H7 (cell line): ENCODE results near the gene FBXL7. TPM values are rescaled to one million over a fixed set of nuclear protein-coding genes. Genes with fewer than 3 reads are reported as not detected.

Experiments
- DNase-seq: peaks from one replicate; pipeline ENCODE4 v3.0.0; 2012
- H3K27me3 ChIP-seq: 2 replicates; pipeline ENCODE4 v1.6.0; 2011; ENCODE audit warnings: mild to moderate bottlenecking, low read length; ENCODE audit not compliant: control insufficient read depth, insufficient read depth
- H3K36me3 ChIP-seq: replicated peaks from 2 replicates; pipeline ENCODE4 v1.5.1; 2011; ENCODE audit warnings: low read length; ENCODE audit not compliant: control insufficient read depth, insufficient read depth
- H3K4me3 ChIP-seq: 2 replicates; pipeline ENCODE4 v1.5.1; 2011; ENCODE audit warnings: low read depth, mild to moderate bottlenecking, control low read depth, low read length, moderate library complexity; ENCODE audit not compliant: insufficient read depth
- total RNA-seq: library from RNA; depleted of rRNA; stranded (reverse); fragments of >200 nt; shearing (Covaris generic); gene quantifications from 2 replicates; pipeline ENCODE4 v1.2.3, GENCODE V29; 2014

Gene FBXL7
- total RNA-seq, 1 experiment from 2014 or later, result 7.5 TPM

DNA sequence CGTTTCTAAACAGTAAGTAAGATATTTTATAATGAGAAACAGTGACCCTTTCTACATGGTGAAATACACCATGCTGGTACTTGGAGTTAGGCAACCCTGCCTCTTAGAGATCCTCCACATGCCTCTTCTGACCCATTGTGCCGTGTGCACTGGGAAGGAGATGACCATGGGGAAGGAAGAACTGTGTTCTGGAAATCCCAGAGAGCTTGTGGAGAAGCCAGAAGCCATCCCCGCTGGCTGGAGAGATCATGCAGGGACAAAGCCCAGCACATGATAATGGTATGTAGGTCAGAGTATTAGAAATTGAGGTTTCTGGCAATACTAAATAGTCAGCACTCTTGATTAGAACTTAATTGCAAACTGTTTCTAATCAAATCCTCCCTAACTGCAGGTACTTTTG lies 307.3 kb downstream of the FBXL7 start:
- no peaks in the 10 kb centered on the region for H3K27me3 ChIP-seq
- no peak for DNase-seq
- no peaks in the 10 kb centered on the region for H3K36me3 ChIP-seq
- H3K4me3 ChIP-seq, result no peak overlapping the region

DNA sequence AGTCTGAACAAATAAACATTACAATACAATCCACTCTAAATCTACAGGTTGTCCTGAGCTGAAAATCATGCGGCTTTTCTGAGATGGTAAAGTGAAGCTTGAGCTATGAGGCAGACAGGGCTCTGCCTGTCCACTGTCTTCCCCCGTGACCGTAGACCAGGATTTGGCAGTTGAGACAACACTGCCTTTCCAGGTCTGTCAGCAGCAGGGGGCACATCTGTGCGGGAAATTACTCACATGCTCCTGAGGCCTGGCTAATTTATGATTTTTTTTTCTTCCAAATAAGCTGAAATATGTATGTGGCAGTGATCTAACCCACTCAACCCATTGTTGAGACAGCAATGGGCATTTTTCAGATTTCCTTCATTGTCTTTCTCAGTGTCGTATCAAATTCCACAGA lies 307.9 kb downstream of the FBXL7 start:
- Histone ChIP-seq H3K4me3 (no peak overlapping the region), H3K27me3 (no peaks in the 10 kb centered on the region), H3K36me3 (no peaks in the 10 kb centered on the region)
- no peak for DNase-seq

DNA sequence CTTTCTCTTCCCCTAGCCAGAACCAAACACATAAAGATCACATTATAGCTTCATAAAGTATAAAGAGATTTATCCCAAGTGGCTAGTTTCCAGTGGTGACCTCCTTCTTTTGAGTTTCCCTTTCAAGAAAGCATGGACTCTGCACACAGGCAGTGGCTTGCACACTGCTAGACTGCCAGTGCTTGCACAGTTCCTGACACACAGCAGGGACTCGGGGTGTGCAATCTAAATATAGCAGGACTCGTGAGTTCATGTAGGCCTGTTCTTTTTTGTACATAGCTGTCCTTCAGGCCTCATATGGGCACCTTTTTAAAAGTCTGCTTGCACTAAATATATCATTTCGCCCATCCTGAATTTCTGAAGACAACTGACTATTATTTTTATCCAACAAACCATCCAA lies 308.6 kb downstream of the FBXL7 start:
- no peak for DNase-seq
- no peaks in the 10 kb centered on the region for H3K27me3 ChIP-seq
- no peaks in the 10 kb centered on the region for H3K36me3 ChIP-seq
- H3K4me3 ChIP-seq, result no peak overlapping the region

DNA sequence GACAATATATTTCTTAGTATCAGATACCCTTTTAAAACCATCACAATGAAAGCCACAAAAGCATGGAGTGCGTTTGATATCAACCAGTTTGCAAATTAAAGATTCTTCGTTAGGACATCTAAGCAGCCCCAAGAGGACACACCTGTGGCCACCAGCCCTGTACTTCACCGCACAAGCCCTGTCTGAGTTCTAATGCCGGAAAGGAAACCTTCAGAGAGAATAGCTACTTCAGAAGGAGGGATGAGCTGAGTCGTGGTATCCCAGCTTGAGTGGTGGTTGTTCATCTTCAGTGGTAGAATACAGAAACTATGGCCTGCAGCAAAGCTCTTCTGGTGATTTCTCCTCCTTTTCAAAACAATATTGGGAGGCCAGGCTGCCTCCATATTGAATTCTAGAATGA lies 319.6 kb downstream of the FBXL7 start:
- no peak for DNase-seq
- H3K27me3 ChIP-seq, result no peaks in the 10 kb centered on the region

DNA sequence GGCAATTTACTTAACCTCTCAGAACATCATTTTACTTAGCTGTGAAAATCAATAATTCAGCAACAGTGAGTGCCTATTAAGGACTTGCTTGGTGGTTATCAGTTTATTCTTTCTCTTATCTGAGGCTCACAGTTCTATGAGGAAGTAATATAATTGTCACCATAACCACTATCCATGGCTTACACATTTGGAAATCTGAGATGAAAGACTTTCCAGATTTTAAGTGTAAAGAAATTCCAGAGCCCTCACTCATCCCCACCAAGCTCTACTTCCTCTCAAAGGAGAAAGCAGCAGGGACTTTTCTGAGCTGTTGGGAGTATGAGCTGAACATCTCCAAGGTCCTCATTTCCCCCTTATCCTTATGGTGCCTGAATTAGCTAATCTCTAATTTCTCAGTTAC lies 321.5 kb downstream of the FBXL7 start:
- no peak for DNase-seq
- no peak overlapping the region for H3K4me3 ChIP-seq
- H3K27me3 ChIP-seq, result no peaks in the 10 kb centered on the region
- H3K36me3 ChIP-seq, result no peaks in the 10 kb centered on the region

More for the DNA sequence above, 319.6 kb downstream of the FBXL7 start:
- Histone ChIP-seq H3K36me3 (no peaks in the 10 kb centered on the region), H3K4me3 (no peak overlapping the region)

DNA sequence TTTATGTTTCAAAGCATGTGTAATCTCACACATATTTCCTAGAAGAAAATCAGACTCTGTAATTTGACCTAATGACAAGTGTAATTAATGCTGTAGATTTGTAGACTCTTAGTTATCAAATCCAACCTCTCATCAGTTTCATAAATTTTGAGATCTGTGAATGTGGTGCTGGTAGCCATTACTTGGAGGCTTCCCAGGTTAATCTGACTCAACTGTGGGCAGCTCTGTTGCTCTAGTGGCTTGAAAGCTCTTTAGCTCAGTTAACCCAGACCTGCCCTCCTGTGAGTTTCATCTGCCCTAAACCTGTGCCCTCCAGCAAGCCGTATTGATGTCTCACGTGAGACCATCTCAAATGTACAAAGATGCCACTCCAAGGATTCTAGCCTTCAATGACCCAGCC lies 323.4 kb downstream of the FBXL7 start:
- Histone ChIP-seq H3K4me3 (no peak overlapping the region), H3K27me3 (no peaks in the 10 kb centered on the region), H3K36me3 (no peaks in the 10 kb centered on the region)
- no peak for DNase-seq

DNA sequence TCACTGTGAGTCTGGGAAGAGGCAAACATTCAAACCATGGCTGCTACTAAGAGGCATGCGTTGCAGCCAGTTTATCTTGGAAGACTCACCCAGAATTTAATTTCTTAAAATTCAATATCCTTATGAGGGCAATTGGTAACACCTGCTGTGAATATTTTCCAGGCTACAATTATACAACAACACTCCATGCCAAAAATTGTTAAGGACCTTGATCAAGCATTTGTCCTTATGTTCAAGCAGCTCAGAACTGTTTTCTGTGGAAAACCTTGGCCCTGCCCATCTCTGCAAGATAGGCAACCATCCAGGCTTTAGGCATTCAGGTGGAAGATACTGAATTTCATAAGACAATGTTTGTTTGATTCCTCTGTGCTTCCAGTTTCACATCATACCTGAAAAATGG lies 327.8 kb downstream of the FBXL7 start:
- H3K36me3 ChIP-seq, result no peaks in the 10 kb centered on the region
- no peak for DNase-seq
- H3K27me3 ChIP-seq, result no peaks in the 10 kb centered on the region
- H3K4me3 ChIP-seq, result no peak overlapping the region

DNA sequence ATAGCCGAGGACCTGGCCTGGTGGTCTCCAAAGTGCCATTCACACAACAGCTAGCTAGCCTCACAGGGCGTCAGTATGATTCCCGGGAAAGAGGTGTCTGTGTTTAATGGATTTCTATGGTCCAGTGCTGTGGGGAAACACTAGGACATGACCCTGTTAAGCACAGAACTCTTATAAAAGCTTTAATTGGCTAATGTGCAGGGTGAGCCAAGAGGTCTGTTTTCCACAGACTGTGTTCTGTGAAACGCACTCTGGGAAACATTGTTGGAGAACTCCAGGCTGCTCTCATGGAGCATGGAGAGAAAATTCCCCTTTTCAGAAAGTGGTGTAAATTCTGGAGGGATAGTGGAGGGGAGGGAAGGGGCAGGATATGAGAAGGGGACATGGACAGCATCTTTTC lies 331.4 kb downstream of the FBXL7 start:
- no peaks in the 10 kb centered on the region for H3K36me3 ChIP-seq
- no peak for DNase-seq
- no peaks in the 10 kb centered on the region for H3K27me3 ChIP-seq
- no peak overlapping the region for H3K4me3 ChIP-seq

DNA sequence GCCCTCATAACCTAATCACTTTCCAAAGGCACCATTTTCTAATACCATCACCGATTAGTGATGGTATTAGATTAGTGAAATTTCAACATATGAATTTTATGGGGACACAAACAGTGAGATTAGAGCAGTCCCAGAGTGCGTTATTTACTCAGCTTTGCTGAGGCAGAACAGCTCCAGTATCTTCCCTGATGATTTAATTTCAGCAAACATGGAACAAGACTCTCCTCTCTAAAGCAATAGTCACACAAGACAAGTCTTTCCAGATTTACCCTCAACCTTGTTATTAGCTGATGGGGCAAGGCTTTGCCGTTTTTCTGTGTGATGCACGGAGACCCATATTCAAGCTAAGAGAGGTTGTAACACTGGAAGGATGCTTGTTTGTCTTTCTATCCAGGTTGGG lies 333.4 kb downstream of the FBXL7 start:
- Histone ChIP-seq H3K27me3 (no peaks in the 10 kb centered on the region), H3K36me3 (no peaks in the 10 kb centered on the region)
- no peak for DNase-seq

DNA sequence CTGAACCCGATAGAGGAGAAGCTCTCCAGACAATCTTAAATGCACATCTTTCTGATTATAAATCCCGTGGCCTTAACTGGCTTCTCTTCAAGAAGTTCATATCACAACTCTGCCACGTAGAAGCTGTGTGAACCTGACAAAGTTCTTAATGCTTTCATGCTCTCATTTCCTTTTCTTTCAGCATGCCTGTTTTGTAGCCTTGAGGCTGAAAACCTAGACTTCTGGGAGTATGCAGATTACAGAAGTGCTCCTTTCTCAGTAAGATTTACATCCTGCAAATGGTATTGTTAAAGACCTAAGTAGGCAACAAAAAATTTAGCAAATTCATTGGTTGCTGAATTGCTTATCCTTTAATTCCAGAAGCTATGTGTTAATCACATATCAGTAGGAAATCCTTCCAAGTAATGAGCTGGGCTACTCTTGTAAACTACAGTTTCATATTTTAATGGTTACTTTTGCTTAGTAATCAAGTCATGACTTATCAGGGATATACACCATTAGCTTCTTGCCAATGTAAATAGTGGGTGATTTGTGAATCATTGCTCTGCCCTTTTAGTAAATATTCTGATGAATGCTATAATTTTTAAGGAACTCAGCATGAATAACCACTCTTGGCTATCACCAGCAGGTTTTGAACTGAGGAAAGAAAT lies 334.7 kb downstream of the FBXL7 start:
- Histone ChIP-seq H3K27me3 (no peaks in the 10 kb centered on the region), H3K36me3 (no peaks in the 10 kb centered on the region), H3K4me3 (no peak overlapping the region)
- no peak for DNase-seq

More for the DNA sequence above, 333.4 kb downstream of the FBXL7 start:
- no peak overlapping the region for H3K4me3 ChIP-seq

DNA sequence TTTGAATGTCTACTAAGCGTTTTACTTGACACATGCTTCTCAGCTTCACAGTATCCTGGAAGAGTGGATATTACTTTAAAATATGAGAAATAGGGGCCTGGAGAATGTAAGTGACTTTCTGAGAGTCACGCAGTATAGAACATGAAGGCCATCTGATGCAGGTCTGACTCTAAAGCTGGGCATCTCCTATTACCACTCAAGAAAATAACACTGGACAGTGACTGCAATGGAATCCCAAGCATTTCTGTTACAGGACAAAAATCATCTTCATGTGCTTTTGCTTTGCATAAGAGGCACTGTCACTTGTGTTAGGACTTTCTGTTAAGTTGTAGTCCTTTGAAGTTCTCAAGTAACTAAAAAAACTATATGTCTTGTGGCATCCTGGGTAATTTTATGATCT lies 335.5 kb downstream of the FBXL7 start:
- H3K36me3 ChIP-seq, result no peaks in the 10 kb centered on the region
- no peak overlapping the region for H3K4me3 ChIP-seq
- no peaks in the 10 kb centered on the region for H3K27me3 ChIP-seq
- no peak for DNase-seq

DNA sequence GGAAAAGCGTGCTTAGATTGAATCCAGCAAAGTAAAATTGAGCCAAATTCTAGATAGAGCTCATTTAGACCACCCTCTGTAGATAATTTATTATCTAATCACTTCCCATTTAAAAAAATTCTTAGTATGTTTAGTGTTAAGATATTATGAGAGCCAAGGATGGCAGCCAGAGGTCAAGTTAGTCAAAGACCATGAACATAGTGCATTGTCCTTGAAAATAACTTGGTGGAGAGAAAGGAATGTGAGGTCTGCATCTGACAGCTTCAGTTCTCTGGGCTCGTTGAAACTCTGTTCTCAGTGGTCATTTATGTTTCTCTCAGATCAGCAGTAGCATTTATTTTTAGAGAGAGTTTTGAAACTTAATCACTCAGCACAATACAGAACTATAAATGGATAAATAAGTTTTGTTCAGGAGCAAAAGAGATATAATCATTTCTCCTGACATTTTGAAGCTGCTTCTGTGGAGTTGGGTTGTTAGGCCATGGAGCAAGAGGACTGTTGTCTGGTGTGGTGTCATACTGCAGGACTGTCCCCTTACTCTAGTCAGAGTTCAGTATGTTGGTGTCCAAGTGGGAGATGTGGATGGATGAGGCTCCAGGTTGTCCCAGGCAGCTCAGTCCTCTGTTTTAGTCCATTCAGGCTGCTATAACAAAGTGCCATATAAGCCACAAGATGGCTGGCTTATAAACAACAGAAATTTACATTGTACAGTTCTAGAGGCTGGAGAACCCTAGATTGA lies 337.7 kb downstream of the FBXL7 start:
- no peaks in the 10 kb centered on the region for H3K27me3 ChIP-seq
- no peaks in the 10 kb centered on the region for H3K36me3 ChIP-seq
- no peak for DNase-seq
- H3K4me3 ChIP-seq, result no peak overlapping the region

DNA sequence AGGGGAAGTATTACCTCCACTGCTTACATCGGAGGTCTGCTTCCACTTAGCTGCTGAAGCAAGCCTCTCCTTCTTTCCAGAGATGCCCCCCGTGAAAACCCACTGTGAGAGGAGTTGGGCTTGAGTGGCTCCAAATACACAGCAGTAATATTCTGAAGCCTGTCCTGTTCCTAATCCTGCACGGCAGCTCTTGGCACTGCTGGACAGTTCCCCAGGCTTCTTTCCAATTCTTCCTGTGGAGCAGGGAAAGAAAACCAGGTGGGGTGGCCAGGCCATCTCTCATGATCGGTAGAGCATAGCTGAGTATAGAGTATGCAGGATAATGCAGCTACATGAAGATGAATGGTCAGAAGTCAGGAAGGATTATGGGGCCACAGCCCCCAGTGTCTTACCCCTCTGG lies 344.3 kb downstream of the FBXL7 start:
- no peak for DNase-seq
- no peaks in the 10 kb centered on the region for H3K36me3 ChIP-seq
- H3K4me3 ChIP-seq, result no peak overlapping the region
- no peaks in the 10 kb centered on the region for H3K27me3 ChIP-seq

DNA sequence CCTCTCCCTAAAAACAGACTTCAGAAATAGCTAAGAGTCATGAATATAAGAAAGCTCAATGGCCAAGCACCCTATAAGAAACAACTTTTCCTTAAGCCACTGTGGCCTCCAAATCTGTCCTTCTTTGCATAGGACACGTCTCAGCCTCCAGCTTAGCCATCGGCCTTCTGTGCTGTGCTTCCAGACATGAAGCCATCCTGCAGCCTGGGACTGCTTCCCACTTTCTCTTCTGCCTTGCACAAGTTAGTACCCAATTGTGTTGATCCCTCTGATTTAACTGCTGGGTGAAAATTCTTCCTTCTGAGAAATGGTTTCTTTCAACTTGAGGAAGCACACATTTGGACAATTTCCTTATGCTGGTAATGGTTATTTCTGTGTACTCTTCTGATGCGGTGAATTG lies 344.9 kb downstream of the FBXL7 start:
- no peak for DNase-seq
- Histone ChIP-seq H3K36me3 (no peaks in the 10 kb centered on the region), H3K4me3 (no peak overlapping the region), H3K27me3 (no peaks in the 10 kb centered on the region)

DNA sequence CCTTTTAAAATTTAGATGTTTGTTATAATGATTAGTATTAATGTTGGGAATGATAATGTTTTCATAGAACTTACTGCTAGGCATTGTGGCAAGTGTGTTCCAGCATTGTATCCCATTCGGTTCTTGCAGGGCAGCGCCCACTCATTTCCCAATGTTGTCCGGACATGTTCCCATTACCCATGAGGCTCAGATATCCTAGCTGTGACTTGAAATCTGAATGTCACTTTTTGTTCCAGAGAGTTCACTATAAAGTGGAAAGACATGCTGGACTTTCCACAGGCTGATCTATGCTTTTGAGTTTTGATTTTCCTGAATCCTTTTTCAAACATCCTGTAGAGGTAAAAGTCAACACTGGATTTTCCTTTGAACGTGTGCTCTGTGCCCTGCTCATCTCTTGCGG lies 350.6 kb downstream of the FBXL7 start:
- Histone ChIP-seq H3K36me3 (no peaks in the 10 kb centered on the region), H3K4me3 (no peak overlapping the region), H3K27me3 (no peaks in the 10 kb centered on the region)
- DNase-seq, result no peak
